Loucy (cell line): ENCODE data around the gene KANSL3.

Source experiments
- CTCF ChIP-seq: fragments of 200-600 bp; sonication (generic); conservative IDR thresholded peaks from 2 replicates; pipeline ENCODE4 v1.5.1; 2014; ENCODE audit warnings: mild to moderate bottlenecking, antibody characterized with exemption, low read length
- EZH2phosphoT487 ChIP-seq: fragments of 200-600 bp; IDR thresholded peaks from 2 replicates; pipeline ENCODE4 v1.6.1; 2018; ENCODE audit warnings: antibody characterized with exemption, mild to moderate bottlenecking, moderate library complexity, borderline replicate concordance

DNA sequence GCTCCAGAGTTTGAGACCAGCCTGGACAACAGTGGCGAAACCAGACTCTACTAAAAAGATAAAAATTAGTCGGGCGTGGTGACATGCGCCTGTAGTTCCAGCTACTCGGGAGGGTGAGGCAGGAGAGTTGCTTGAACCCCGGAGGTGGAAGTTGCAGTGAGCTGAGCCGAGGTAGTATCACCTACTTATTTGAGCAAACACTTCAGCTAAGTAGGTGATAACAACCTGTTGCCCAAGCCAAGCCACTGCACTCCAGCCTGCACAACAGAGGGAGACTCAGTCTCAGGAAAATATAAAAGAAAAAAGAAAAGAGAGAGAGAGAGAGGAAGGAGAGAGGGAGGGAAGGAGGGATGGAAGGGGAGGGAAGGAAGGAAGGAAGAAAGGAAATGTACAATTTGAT is 25.7 kb upstream of the KANSL3 start:
- no peak for TF ChIP-seq CTCF
- TF ChIP-seq EZH2phosphoT487: no peak
